ENCODE results near the gene SPATS2L.

GRCh38 chr2:200288670-200289429, 17.6 kb upstream of the SPATS2L start:
- TF ChIP-seq CTCF (IDR thresholded peaks at IDR 0.05) (no peak), EZH2 (IDR thresholded peaks at IDR 0.05; ENCODE audit: borderline replicate concordance, insufficient read depth, low read depth, low read length, poor library complexity, severe bottlenecking) (no peak)
